ENCODE results near the gene FAAP20. TPM values are rescaled to one million over a fixed set of nuclear protein-coding genes. Genes with fewer than 3 reads are reported as not detected.

The FAAP20 gene
- total RNA-seq, 1 donor from 2014 or later: 11.3 TPM

GRCh38 chr1:2233468-2233867 lies 38.9 kb upstream of the FAAP20 start:
- Histone ChIP-seq H3K9ac (no peak overlapping the region), H3K4me2 (no peak overlapping the region), H4K20me1 (ENCODE audit: low read depth) (peaks cover 99% of the 10 kb centered on the region), H3K36me3 (no peaks in the 10 kb centered on the region), H3K4me3 (no peak overlapping the region), H2AFZ (replicated peaks) (no peak overlapping the region), H3F3A (ENCODE audit: low read depth) (peaks cover 12% of the 10 kb centered on the region), H3K9me3 (ENCODE audit: low read depth) (no peaks in the 10 kb centered on the region), H3K27ac (no peak overlapping the region), H3K79me2 (ENCODE audit: low read depth) (peaks cover 99% of the 10 kb centered on the region), H3K27me3 (no peaks in the 10 kb centered on the region), H3K4me1 (peaks cover 51% of the 10 kb centered on the region)
- H3K9me3 Mint-ChIP-seq: no peaks in the 10 kb centered on the region
- H3K4me1 Mint-ChIP-seq: peaks cover 60% of the 10 kb centered on the region
- peak overlapping the region; percentile 52 for H3K4me3 Mint-ChIP-seq
- peaks cover 9% of the 10 kb centered on the region for H3K36me3 Mint-ChIP-seq
- no peak for DNase-seq (ENCODE audit: low spot score)
- peaks cover 2% of the 10 kb centered on the region for H3K27me3 Mint-ChIP-seq (ENCODE audit: insufficient read depth, low read depth)
- H3K27ac Mint-ChIP-seq: no peak overlapping the region
- no peak for TF ChIP-seq EZH2phosphoT487 (IDR thresholded peaks at IDR 0.05)
- TF ChIP-seq, protein P1, sequence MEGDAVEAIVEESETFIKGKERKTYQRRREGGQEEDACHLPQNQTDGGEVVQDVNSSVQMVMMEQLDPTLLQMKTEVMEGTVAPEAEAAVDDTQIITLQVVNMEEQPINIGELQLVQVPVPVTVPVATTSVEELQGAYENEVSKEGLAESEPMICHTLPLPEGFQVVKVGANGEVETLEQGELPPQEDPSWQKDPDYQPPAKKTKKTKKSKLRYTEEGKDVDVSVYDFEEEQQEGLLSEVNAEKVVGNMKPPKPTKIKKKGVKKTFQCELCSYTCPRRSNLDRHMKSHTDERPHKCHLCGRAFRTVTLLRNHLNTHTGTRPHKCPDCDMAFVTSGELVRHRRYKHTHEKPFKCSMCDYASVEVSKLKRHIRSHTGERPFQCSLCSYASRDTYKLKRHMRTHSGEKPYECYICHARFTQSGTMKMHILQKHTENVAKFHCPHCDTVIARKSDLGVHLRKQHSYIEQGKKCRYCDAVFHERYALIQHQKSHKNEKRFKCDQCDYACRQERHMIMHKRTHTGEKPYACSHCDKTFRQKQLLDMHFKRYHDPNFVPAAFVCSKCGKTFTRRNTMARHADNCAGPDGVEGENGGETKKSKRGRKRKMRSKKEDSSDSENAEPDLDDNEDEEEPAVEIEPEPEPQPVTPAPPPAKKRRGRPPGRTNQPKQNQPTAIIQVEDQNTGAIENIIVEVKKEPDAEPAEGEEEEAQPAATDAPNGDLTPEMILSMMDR (IDR thresholded peaks at IDR 0.05): no peak
- no peak for TF ChIP-seq EZH2 (IDR thresholded peaks at IDR 0.05)

DNA sequence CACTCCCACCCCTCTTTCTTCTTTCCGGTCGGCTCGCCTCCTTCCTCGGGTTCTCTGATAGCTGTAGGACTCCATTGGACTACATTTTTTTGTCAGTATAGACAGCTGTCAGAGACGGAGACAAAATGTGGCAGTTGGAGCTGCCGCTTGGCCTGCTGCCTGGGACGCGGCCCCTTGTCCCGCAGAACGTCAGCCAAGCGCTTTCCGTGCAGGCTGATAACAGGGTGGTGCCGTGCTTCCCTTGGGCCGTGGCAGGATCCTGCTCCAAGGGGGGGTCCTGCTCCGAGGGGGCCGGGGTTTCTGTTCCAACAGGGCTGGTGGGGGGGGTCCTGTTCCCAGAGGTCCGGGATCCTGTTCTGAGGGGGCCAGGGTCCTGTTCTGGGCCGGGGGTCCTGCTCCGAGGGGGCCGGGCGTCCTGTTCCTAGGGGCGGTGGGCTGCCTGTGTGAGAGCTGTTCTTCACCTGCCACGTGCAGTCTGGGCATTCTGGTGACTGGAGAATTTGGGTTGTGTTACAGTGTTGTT lies 38.4 kb upstream of the FAAP20 start:
- TF ChIP-seq EZH2phosphoT487 (IDR thresholded peaks at IDR 0.05): no peak
- TF ChIP-seq, protein P1 (IDR thresholded peaks at IDR 0.05): no peak
- no peak for TF ChIP-seq EZH2 (IDR thresholded peaks at IDR 0.05)
- Histone ChIP-seq H4K20me1 (ENCODE audit: low read depth) (peaks cover 94% of the 10 kb centered on the region), H3K9me3 (ENCODE audit: low read depth) (no peaks in the 10 kb centered on the region), H3K4me3 (no peak overlapping the region), H3K79me2 (ENCODE audit: low read depth) (peaks cover 94% of the 10 kb centered on the region), H3K4me1 (peaks cover 51% of the 10 kb centered on the region), H3K27me3 (no peaks in the 10 kb centered on the region), H3K4me2 (no peak overlapping the region), H3F3A (ENCODE audit: low read depth) (peaks cover 12% of the 10 kb centered on the region), H3K27ac (no peak overlapping the region), H3K9ac (no peak overlapping the region), H3K36me3 (no peaks in the 10 kb centered on the region), H2AFZ (replicated peaks) (no peak overlapping the region)
- Mint-ChIP-seq H3K27me3 (ENCODE audit: insufficient read depth, low read depth) (peaks cover 2% of the 10 kb centered on the region), H3K9me3 (no peaks in the 10 kb centered on the region), H3K4me3 (peak overlapping the region; percentile 71), H3K36me3 (peaks cover 9% of the 10 kb centered on the region), H3K4me1 (peaks cover 60% of the 10 kb centered on the region), H3K27ac (no peak overlapping the region)
- DNase-seq (ENCODE audit: low spot score): no peak

DNA sequence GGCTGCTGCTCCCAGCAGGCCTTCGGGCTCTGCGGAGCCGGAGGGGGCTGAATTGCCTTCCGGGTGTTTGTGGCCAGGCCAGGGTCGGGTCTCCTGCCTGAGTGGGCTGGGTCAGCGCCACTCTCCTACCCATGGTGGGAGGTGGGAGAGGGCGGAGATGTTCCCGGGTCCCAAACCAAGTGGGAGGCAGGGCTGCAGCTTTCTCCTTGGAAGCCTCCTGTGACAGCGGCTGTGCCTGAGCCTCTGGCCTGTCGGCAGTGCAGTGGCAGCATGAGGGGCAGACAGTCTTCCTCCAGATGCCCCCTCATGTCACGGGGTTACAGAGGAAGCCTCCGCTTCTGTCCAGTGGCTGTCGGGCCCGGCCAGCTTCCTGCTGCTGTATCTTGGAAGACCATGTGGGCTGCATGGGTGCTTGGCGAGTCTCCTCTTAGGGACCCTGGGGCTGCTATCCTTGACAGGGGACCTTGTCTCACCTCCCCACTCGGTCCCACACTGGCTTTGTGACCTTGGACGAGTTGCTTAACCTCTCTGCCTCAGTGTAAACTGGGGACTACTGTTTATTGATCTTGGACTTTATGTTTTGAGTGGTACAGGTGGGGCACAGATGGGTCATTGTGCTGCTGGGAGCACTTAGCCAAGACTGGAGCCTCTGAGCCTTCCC lies 37.8 kb upstream of the FAAP20 start:
- H3K27me3 Mint-ChIP-seq (ENCODE audit: insufficient read depth, low read depth): peaks cover 2% of the 10 kb centered on the region
- Histone ChIP-seq H3K4me1 (peaks cover 49% of the 10 kb centered on the region), H3K9ac (no peak overlapping the region), H3K9me3 (ENCODE audit: low read depth) (no peaks in the 10 kb centered on the region), H3K4me3 (no peak overlapping the region), H4K20me1 (ENCODE audit: low read depth) (peaks cover 88% of the 10 kb centered on the region), H3K27ac (no peak overlapping the region), H3K36me3 (no peaks in the 10 kb centered on the region), H3F3A (ENCODE audit: low read depth) (peaks cover 12% of the 10 kb centered on the region), H2AFZ (replicated peaks) (no peak overlapping the region), H3K4me2 (peak overlapping the region; percentile 99), H3K79me2 (ENCODE audit: low read depth) (peaks cover 88% of the 10 kb centered on the region), H3K27me3 (no peaks in the 10 kb centered on the region)
- peak overlapping the region; percentile 98 for H3K4me3 Mint-ChIP-seq
- peaks cover 9% of the 10 kb centered on the region for H3K36me3 Mint-ChIP-seq
- no peak for DNase-seq (ENCODE audit: low spot score)
- H3K4me1 Mint-ChIP-seq: peaks cover 56% of the 10 kb centered on the region
- H3K27ac Mint-ChIP-seq: peak overlapping the region; percentile 37
- H3K9me3 Mint-ChIP-seq: no peaks in the 10 kb centered on the region
- TF ChIP-seq, protein P1 (IDR thresholded peaks at IDR 0.05): no peak
- TF ChIP-seq EZH2 (IDR thresholded peaks at IDR 0.05): no peak
- TF ChIP-seq EZH2phosphoT487 (IDR thresholded peaks at IDR 0.05): no peak
